Heart left ventricle (tissue), 13 donors: Measurements from ENCODE around the gene STAP2.

Experiments used
- POLR2A ChIP-seq, 2 donors: fragments of 450-650 bp; IDR thresholded peaks; one replicate each; pipeline ENCODE4 v1.6.1; 2017; ENCODE audit warnings: antibody characterized with exemption in 2 of 2, mild to moderate bottlenecking in 2 of 2, moderate library complexity in 2 of 2
- TF ChIP-seq, protein P1 (sequence below), 12 donors: fragments of 200-600 bp; sonication (generic) in 4 of 12; IDR thresholded peaks; one replicate each; pipeline versions ENCODE4 v1.5.0 to v1.8.0; 2018 to 2022; ENCODE audit warnings: antibody characterized with exemption in 12 of 12, mild to moderate bottlenecking in 5 of 12
- donor health status: ischemic (EF 13 %, LVEDD 7.1; RV severe dilation, severe dysfunction).
- donor health status: DM: no; HTN: yes; CAD: no.
- donor health status: DM: no; HTN: no; CAD: no.
- donor health status: ischemic (EF 25% LVEDD 6.9; RV normal size, moderate dysfunction).
- donor health status: ischemic (EF 25% LVEDD 5.7; RV mildly dilated, moderate dysfunction).
- donor health status: ischemic (EF 35%, LVEDD 5.7; RV mildly dilated, moderate dysfunction).
- donor health status: nonischemic (EF 11% LVEDD 7.7; RV severe dilation, severe dysfunction).
- donor health status: DM: yes; HTN: yes; CAD: no.
- donor health status: PGD.
- donor health status: ischemic (EF 29% LVEDD 5.4; RV normal size, mild dysfunction).
- donor health status: nonischemic (EF 23%, LVEDD 6.1; RV moderate dilation, normal function).

DNA sequence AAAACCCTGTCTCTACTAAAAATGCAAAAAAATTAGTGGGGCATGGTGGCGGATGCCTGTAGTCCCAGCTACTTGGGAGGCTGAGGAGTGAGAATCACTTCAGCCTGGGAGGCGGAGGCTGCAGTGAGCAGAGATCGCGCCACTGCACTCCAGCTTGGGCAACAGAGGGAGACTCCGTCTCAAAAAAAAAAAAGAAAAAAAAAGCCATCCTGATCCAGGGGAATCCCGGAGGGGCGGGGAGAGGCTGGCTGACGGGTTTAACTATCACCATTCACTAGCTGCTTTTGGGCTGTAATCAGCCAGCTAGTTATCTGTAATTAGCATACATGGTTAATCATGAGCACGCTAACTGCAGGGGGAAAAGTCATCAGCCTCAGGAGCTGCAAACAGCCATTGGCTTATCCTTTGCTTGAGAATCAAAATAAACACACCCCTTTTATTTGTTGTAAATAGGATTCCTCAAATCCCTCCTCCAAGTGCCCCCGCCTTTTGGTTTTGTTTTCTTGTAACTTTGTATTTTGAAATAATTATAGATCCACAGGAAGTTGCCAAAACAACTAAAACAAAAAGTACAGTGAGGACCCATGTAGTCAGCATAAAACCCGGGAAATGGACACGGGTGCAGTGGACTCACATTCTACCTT lies 24.7 kb downstream of the STAP2 start:
- TF ChIP-seq, protein P1, sequence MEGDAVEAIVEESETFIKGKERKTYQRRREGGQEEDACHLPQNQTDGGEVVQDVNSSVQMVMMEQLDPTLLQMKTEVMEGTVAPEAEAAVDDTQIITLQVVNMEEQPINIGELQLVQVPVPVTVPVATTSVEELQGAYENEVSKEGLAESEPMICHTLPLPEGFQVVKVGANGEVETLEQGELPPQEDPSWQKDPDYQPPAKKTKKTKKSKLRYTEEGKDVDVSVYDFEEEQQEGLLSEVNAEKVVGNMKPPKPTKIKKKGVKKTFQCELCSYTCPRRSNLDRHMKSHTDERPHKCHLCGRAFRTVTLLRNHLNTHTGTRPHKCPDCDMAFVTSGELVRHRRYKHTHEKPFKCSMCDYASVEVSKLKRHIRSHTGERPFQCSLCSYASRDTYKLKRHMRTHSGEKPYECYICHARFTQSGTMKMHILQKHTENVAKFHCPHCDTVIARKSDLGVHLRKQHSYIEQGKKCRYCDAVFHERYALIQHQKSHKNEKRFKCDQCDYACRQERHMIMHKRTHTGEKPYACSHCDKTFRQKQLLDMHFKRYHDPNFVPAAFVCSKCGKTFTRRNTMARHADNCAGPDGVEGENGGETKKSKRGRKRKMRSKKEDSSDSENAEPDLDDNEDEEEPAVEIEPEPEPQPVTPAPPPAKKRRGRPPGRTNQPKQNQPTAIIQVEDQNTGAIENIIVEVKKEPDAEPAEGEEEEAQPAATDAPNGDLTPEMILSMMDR (IDR thresholded peaks at IDR 0.05), result no peak
- no peak for TF ChIP-seq POLR2A (IDR thresholded peaks at IDR 0.05)
